ENCODE results near the gene UGGT1. TPM values are rescaled to one million over a fixed set of nuclear protein-coding genes. Genes with fewer than 3 reads are reported as not detected.

Gene UGGT1
- total RNA-seq, 1 donor from 2014 or later, result 45.9 TPM

DNA sequence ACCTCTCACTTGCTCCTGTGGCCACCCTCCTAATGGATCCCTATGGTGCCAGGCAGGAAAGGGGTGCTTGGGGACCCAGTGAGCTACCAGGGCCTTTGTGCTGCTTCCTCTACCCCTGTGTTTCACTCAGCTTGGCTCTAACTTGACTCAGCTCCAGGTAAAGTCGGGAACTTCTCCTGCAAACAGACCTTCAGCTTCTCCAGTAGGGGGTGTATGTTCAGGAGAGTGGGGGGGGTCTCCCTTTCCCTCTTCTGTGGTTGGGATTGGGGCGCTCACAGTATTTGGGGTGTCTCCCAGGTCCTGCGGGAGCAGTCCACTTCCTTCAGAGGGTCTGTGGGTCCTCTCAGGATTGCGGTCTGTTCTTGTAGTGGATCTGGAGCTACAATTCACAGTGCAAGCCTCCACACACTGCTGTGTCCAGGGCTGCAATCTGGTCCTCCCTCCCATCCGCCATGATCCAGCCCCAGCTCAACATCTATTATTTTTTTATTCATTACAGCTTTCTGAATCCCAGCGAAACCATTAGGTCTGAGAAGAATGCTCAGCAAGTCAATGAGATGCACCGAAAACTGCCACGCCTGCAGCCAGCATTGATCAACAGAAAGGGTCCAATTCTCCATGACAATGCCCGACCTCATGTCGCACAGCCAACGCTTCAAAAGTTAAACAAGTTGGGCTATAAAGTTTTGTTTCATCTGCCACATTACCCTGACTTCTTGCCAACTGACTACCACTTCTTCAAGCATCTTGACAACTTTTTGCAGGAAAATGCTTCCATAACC lies 36.7 kb upstream of the UGGT1 start:
- Histone ChIP-seq H3K36me3 (no peaks in the 10 kb centered on the region), H3K27ac (no peak overlapping the region), H3K4me3 (no peak overlapping the region), H3K27me3 (no peaks in the 10 kb centered on the region), H3K4me1 (no peaks in the 10 kb centered on the region), H3K9me3 (no peaks in the 10 kb centered on the region)
- intact Hi-C loops (cut with DNase I), result no loop called here
- DNase-seq (no peak), ATAC-seq (no peak)
- TF ChIP-seq, protein P1, sequence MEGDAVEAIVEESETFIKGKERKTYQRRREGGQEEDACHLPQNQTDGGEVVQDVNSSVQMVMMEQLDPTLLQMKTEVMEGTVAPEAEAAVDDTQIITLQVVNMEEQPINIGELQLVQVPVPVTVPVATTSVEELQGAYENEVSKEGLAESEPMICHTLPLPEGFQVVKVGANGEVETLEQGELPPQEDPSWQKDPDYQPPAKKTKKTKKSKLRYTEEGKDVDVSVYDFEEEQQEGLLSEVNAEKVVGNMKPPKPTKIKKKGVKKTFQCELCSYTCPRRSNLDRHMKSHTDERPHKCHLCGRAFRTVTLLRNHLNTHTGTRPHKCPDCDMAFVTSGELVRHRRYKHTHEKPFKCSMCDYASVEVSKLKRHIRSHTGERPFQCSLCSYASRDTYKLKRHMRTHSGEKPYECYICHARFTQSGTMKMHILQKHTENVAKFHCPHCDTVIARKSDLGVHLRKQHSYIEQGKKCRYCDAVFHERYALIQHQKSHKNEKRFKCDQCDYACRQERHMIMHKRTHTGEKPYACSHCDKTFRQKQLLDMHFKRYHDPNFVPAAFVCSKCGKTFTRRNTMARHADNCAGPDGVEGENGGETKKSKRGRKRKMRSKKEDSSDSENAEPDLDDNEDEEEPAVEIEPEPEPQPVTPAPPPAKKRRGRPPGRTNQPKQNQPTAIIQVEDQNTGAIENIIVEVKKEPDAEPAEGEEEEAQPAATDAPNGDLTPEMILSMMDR (IDR thresholded peaks at IDR 0.05), result no peak

DNA sequence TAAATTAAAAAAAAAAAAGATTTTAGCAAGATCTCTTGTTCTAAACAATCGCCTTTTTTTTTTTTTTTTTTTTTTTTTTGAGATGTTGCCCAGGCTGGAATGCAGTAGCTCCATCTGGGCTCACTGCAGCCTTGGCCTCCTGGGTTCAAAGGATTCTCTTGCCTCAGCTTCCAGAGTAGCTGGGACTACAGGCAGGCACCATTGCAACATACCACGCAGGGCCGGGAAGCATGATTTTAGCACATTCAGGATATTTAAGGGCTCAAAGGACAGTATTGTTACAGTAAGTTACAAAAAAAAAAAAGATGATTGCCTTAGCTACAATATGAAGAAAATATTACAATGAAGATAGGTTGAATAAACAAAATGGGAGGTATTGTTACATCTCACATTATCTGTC lies 33.7 kb upstream of the UGGT1 start:
- Histone ChIP-seq H3K4me1 (no peaks in the 10 kb centered on the region), H3K4me3 (no peak overlapping the region), H3K9me3 (no peaks in the 10 kb centered on the region), H3K36me3 (no peaks in the 10 kb centered on the region), H3K27me3 (peaks cover 4% of the 10 kb centered on the region), H3K27ac (no peak overlapping the region)
- no peak for DNase-seq
- intact Hi-C loops (cut with DNase I), result no loop called here
- ATAC-seq, result no peak
- TF ChIP-seq, protein P1 (IDR thresholded peaks at IDR 0.05), result no peak

DNA sequence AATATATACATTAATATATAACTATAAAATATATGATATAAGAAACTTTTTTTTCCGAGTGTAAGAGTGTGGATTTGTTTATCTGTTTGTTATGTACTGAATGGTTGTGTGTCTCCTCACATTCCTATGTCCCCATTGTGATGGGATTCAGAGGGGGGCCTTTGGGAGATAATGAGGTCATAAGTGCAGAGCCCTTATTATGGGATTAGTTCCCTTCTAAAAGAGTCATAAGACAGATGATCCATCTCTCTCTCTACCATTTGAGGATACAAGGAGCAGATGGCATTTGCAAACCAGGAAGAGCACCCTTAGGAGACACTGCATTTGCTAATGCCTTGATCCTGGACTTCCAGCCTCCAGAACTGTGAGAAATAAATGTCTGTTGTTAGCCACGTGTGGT lies 32.9 kb upstream of the UGGT1 start:
- H3K9me3 ChIP-seq, result no peaks in the 10 kb centered on the region
- intact Hi-C loops (cut with DNase I), result no loop called here
- no peak for ATAC-seq
- H3K4me3 ChIP-seq, result no peak overlapping the region
- H3K27ac ChIP-seq, result no peak overlapping the region
- no peak for DNase-seq
- no peaks in the 10 kb centered on the region for H3K36me3 ChIP-seq
- no peaks in the 10 kb centered on the region for H3K4me1 ChIP-seq
- TF ChIP-seq, protein P1 (IDR thresholded peaks at IDR 0.05), result no peak
- peaks cover 4% of the 10 kb centered on the region for H3K27me3 ChIP-seq

DNA sequence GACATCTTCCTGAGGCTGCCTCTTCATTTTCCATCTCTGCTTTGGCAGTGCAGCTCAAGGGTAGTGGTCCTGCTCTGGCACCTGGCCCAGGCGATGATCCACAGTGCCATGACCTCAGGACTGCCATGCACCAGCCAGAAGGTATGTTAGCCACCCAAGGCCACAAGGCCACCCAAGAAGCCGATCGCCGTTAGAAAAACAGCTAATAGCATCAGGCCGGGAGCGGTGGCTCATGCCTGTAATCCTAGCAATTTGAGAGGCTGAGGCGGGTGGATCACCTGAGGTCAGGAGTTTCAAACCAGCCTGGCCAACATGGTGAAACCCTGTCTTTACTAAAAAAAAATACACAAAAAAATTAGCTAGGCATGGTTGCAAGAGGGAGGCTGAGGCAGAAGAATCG lies 28.4 kb upstream of the UGGT1 start:
- DNase-seq, result no peak
- H3K27me3 ChIP-seq, result peaks cover 4% of the 10 kb centered on the region

DNA sequence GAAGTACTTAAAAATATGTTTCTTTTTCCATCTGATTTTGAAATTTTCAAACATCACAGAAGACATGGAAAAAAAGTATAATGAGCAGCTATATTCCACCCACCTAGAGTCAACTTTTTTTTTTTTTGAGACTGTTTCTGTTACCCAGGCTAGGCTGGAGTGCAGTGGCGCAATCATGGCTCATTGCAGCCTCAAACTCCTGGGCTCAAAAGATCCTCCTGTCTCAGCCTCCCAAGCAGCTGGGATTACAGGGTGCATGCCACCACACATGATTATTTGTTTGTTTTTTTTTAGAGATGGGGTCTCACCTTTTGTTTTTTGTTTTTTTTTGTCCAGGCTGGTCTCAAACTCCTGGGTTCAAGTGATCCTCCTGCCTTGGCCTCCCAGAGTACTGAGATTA lies 26.6 kb upstream of the UGGT1 start:
- DNase-seq (no peak), ATAC-seq (no peak)
- Histone ChIP-seq H3K36me3 (no peaks in the 10 kb centered on the region), H3K4me1 (no peaks in the 10 kb centered on the region), H3K9me3 (no peaks in the 10 kb centered on the region), H3K4me3 (no peak overlapping the region), H3K27me3 (peaks cover 4% of the 10 kb centered on the region), H3K27ac (no peak overlapping the region)
- TF ChIP-seq, protein P1 (IDR thresholded peaks at IDR 0.05), result no peak
- intact Hi-C loops (cut with DNase I), result no loop called here

More for the DNA sequence above, 28.4 kb upstream of the UGGT1 start:
- no peak for ATAC-seq
- H3K27ac ChIP-seq, result no peak overlapping the region
- H3K4me3 ChIP-seq, result no peak overlapping the region
- H3K36me3 ChIP-seq, result no peaks in the 10 kb centered on the region
- intact Hi-C loops (cut with DNase I), result no loop called here
- TF ChIP-seq, protein P1 (IDR thresholded peaks at IDR 0.05), result no peak
- no peaks in the 10 kb centered on the region for H3K9me3 ChIP-seq
- H3K4me1 ChIP-seq, result no peaks in the 10 kb centered on the region
